K562 (cell line): Measurements from ENCODE around the gene SHC1. TPM values are rescaled to one million over a fixed set of nuclear protein-coding genes. Genes with fewer than 3 reads are reported as not detected.

ENCODE experiments used
- BRD4 ChIP-seq: fragments of 200-600 bp; sonication (generic); IDR thresholded peaks from 2 replicates; pipeline ENCODE4 v1.6.1; 2017; ENCODE audit warnings: inconsistent platforms
- CTCFL ChIP-seq: IDR thresholded peaks from 2 replicates; pipeline ENCODE4 v1.6.1; 2011; ENCODE audit warnings: borderline replicate concordance, low read depth, mild to moderate bottlenecking, moderate library complexity, low read length; ENCODE audit not compliant: insufficient read depth, poor library complexity, severe bottlenecking
- EGR1 ChIP-seq: fragments of 450-650 bp; conservative IDR thresholded peaks from 2 replicates; pipeline ENCODE4 v1.6.1; 2017; ENCODE audit warnings: mild to moderate bottlenecking
- FIP1L1 ChIP-seq: fragments of 200-400 bp; formaldehyde crosslinking; IDR thresholded peaks from 2 replicates; pipeline ENCODE4 v1.6.1; 2018; ENCODE audit warnings: mild to moderate bottlenecking, low read depth, low read length; ENCODE audit not compliant: poor library complexity, severe bottlenecking
- GATAD2A ChIP-seq: fragments of 450-650 bp; IDR thresholded peaks from 2 replicates; pipeline ENCODE4 v1.6.1; 2017
- GTF2F1 ChIP-seq: IDR thresholded peaks from 2 replicates; pipeline ENCODE4 v1.6.1; 2011; ENCODE audit warnings: low read depth, low read length, improper control_type of control experiment
- MCM7 ChIP-seq, 2 experiments: fragments of 450-650 bp; IDR thresholded peaks; 2 replicates each; pipeline ENCODE4 v1.6.1; 2016 to 2018
- MEF2A ChIP-seq: IDR thresholded peaks from 2 replicates; pipeline ENCODE4 v1.6.1; 2011; ENCODE audit warnings: low read depth, mild to moderate bottlenecking, low read length, moderate library complexity; ENCODE audit not compliant: control insufficient read depth
- RBFOX2 ChIP-seq: fragments of 200-400 bp; formaldehyde crosslinking; IDR thresholded peaks from 2 replicates; pipeline ENCODE4 v1.6.1; 2017; ENCODE audit warnings: low read depth, mild to moderate bottlenecking, low read length, moderate library complexity
- REST ChIP-seq, 2 experiments: fragments of 450-650 bp; formaldehyde crosslinking in 1 of 2; IDR thresholded peaks; 2 replicates each; pipeline versions ENCODE4 v1.4.0 to v1.6.1; 2014 to 2020; ENCODE audit warnings: mild to moderate bottlenecking in 2 of 2, borderline replicate concordance in 1 of 2, low read depth in 1 of 2
- RUNX1 ChIP-seq: sonication (generic); IDR thresholded peaks from 2 replicates; pipeline ENCODE4 v1.6.1; 2016; ENCODE audit warnings: antibody characterized with exemption, low read depth
- YY1 ChIP-seq, 3 experiments: IDR thresholded peaks; 2 replicates each; pipeline ENCODE4 v1.6.1; 2011; ENCODE audit warnings: low read length in 2 of 3, mild to moderate bottlenecking in 2 of 3, moderate library complexity in 2 of 3, borderline replicate concordance in 1 of 3, control low read depth in 1 of 3, low read depth in 1 of 3; ENCODE audit not compliant: insufficient read depth in 3 of 3, insufficient replicate concordance in 2 of 3, control insufficient read depth in 1 of 3, insufficient read length in 1 of 3; ENCODE audit errors: extremely low read depth in 1 of 3
- ZFP91 ChIP-seq: sonication (generic); formaldehyde crosslinking; IDR thresholded peaks from 2 replicates; pipeline ENCODE4 v1.8.0; 2022; ENCODE audit warnings: mild to moderate bottlenecking, missing genetic modification reagents
- ZNF174 ChIP-seq: fragments of 250-450 bp; sonication (Bioruptor Pico); IDR thresholded peaks from 2 replicates; pipeline ENCODE4 v1.4.0; 2020; ENCODE audit warnings: mild to moderate bottlenecking
- ZNF436 ChIP-seq: fragments of 250-450, 450-650 bp; sonication (Bioruptor Pico); formaldehyde crosslinking; IDR thresholded peaks from 2 replicates; pipeline ENCODE4 v1.7.0; 2020; ENCODE audit warnings: mild to moderate bottlenecking
- ZSCAN32 ChIP-seq: fragments of 450-650 bp; formaldehyde crosslinking; IDR thresholded peaks from 2 replicates; pipeline ENCODE4 v1.4.0; 2020; ENCODE audit warnings: mild to moderate bottlenecking, moderate library complexity
- polyA plus RNA-seq, 8 experiments: library from polyadenylated mRNA; depleted of rRNA in 4 of 8; stranded (reverse) in 5 of 8; unstranded in 3 of 8; fragments of >200 nt; fragmentation: Nextera tagmentation in 2 of 8; fragmentation: Illumina TruSeq in 1 of 8; extraction: Ambion mirVana in 2 of 8; extraction: Trizol in 1 of 8; gene quantifications; 2 replicates each; pipeline versions ENCODE4 v1.2.1 to v1.2.3, GENCODE V29; 2011 to 2014; ENCODE audit warnings: inconsistent platforms in 1 of 8, missing spikeins in 1 of 8
- total RNA-seq, 7 experiments: library from RNA; depleted of rRNA in 6 of 7; stranded (reverse); fragments of >200 nt in 6 of 7; fragmentation: Illumina TruSeq in 2 of 7; extraction: Trizol in 2 of 7; gene quantifications; 2 replicates each; pipeline versions ENCODE4 v1.2.1 to v1.2.3, GENCODE V29; 2011 to 2021; ENCODE audit warnings: low replicate concordance in 1 of 7

The SHC1 gene
- total and polyA plus RNA-seq, 9 of the 15 experiments (the other 6 are each of a cell fraction or from before 2014, with no cell fraction given) = 4.1 to 113 (median 51.9) TPM

- TF ChIP-seq REST (IDR thresholded peaks at IDR 0.05; ENCODE audit: borderline replicate concordance) (no peak), REST (CRISPR knock-in tag; IDR thresholded peaks at IDR 0.05; ENCODE audit: low read depth) (no peak), MCM7 (IDR thresholded peaks at IDR 0.05) (no peak), ZNF174 (CRISPR knock-in tag) (no peak), ZNF436 (CRISPR knock-in tag) (no peak), ZSCAN32 (CRISPR knock-in tag) (no peak), ZFP91 (CRISPR knock-in tag) (no peak), RBFOX2 (peak; percentile 36; the same call in 1 of the 2 replicates), CTCFL (no peak), BRD4 (no peak), EGR1 (peak; percentile 95), GTF2F1 (no peak), FIP1L1 (no peak), RUNX1 (no peak), MEF2A (no peak), YY1 (IDR thresholded peaks at IDR 0.05; ENCODE audit: borderline replicate concordance in 1 of 3, control insufficient read depth in 1 of 3, extremely low read depth in 1 of 3, insufficient read depth in 3 of 3, insufficient read length in 1 of 3, insufficient replicate concordance in 2 of 3, low read depth in 1 of 3, low read length in 2 of 3) (no peak), GATAD2A (no peak)
Measured at GRCh38 chr1:155003766-155004351, 33.3 kb upstream of the SHC1 start (continued).
